Body of pancreas (tissue), 4 donors: ENCODE results near the gene LYPD1. TPM values are rescaled to one million over a fixed set of nuclear protein-coding genes. Genes with fewer than 3 reads are reported as not detected.

Experiments used
- ATAC-seq: fragments of 150-250 bp; one replicate; pipeline ENCODE4 v1.9.1; 2016
- DNase-seq, 4 donors: peaks; one replicate each; pipeline ENCODE4 v3.0.0-alpha.2; 2019
- H3K27ac ChIP-seq, 4 donors: fragments of 200-600 bp; sonication (generic); 1 replicate in 3 of 4; 2 replicates in 1 of 4; pipeline versions ENCODE4 v1.5.1 to v1.6.1; 2016 to 2019; ENCODE audit warnings: mild to moderate bottlenecking in 1 of 4, mixed read lengths in 1 of 4, moderate library complexity in 1 of 4
- H3K27me3 ChIP-seq, 2 donors: fragments of 200-600 bp; sonication (generic); one replicate each; pipeline ENCODE4 v1.6.0; 2016; ENCODE audit warnings: mild to moderate bottlenecking in 1 of 2
- H3K36me3 ChIP-seq, 2 donors: fragments of 200-600 bp; sonication (generic); replicated peaks in 1 of 2; 2 replicates each; pipeline ENCODE4 v1.5.1; 2016; ENCODE audit warnings: low read depth in 2 of 2; ENCODE audit not compliant: insufficient read depth in 1 of 2
- H3K4me1 ChIP-seq: fragments of 200-600 bp; sonication (generic); one replicate; pipeline ENCODE4 v1.6.0; 2016
- H3K4me3 ChIP-seq, 2 donors: fragments of 200-600 bp; sonication (generic); 1 replicate in 1 of 2; 2 replicates in 1 of 2; pipeline ENCODE4 v1.5.1; 2016 to 2019
- H3K9me3 ChIP-seq, 3 donors: fragments of 200-600 bp; sonication (generic); 1 replicate in 2 of 3; 2 replicates in 1 of 3; pipeline ENCODE4 v1.5.1; 2016
- POLR2A ChIP-seq, 3 donors: fragments of 450-650 bp; IDR thresholded peaks; one replicate each; pipeline ENCODE4 v1.6.1; 2016; ENCODE audit warnings: antibody characterized with exemption in 3 of 3, mild to moderate bottlenecking in 2 of 3
- WGBS, 2 donors: methylation state at CpG; one replicate each; pipeline ENCODE4 v1.1.5; 2017; 5-methylcytosine and 5-hydroxymethylcytosine counted together
- intact Hi-C: fragments of 100-400 bp; cut with DNase I; formaldehyde crosslinking; loops from one replicate; pipeline ENCODE4 v1.15.1; 2023
- total RNA-seq, 2 donors: library from RNA; depleted of rRNA; stranded (reverse); fragments of >200 nt; gene quantifications; one replicate each; pipeline ENCODE4 v1.1.0, GENCODE V29; 2016
- TF ChIP-seq, protein P1 (sequence below), 7 experiments: fragments of 450-650 bp in 4 of 7; fragments of 200-600 bp in 3 of 7; sonication (generic) in 3 of 7; IDR thresholded peaks; one replicate each; pipeline ENCODE4 v1.5.1; 2016 to 2019; ENCODE audit warnings: antibody characterized with exemption in 7 of 7

The LYPD1 gene
- total RNA-seq, 2 donors from 2014 or later: 1.6 to 3.1 TPM

DNA sequence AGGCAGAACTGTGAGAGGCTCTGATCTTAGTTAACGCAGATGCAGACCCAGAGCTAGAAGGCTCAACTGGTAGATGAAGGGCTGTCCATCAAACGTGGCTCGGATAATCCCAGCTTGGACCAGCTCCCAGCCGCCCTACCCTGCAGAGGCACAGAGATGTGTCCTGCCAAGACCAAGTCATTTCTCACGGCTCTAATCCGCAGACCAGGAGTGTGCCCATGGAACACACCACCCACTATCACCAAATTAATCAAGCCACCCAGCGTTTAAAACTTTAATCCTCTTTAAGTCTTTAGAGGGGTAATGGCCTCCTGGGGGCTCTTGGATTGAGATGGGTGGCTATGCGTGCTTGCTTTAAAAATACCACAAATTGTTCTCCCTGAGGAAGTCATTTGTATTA is 17.5 kb downstream of the LYPD1 start:
- H3K36me3 ChIP-seq: no peaks in the 10 kb centered on the region
- no peaks in the 10 kb centered on the region for H3K27me3 ChIP-seq
- no peak overlapping the region for H3K27ac ChIP-seq
- intact Hi-C loops: no loop called here
- DNase-seq (no peak), ATAC-seq (no peak)
- no peaks in the 10 kb centered on the region for H3K9me3 ChIP-seq
- TF ChIP-seq POLR2A (IDR thresholded peaks at IDR 0.05): no peak
- TF ChIP-seq, protein P1, sequence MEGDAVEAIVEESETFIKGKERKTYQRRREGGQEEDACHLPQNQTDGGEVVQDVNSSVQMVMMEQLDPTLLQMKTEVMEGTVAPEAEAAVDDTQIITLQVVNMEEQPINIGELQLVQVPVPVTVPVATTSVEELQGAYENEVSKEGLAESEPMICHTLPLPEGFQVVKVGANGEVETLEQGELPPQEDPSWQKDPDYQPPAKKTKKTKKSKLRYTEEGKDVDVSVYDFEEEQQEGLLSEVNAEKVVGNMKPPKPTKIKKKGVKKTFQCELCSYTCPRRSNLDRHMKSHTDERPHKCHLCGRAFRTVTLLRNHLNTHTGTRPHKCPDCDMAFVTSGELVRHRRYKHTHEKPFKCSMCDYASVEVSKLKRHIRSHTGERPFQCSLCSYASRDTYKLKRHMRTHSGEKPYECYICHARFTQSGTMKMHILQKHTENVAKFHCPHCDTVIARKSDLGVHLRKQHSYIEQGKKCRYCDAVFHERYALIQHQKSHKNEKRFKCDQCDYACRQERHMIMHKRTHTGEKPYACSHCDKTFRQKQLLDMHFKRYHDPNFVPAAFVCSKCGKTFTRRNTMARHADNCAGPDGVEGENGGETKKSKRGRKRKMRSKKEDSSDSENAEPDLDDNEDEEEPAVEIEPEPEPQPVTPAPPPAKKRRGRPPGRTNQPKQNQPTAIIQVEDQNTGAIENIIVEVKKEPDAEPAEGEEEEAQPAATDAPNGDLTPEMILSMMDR (IDR thresholded peaks at IDR 0.05): no peak
- H3K4me3 ChIP-seq: no peak overlapping the region
- 74 to 83% methylated on average over 8 of the region's 8 CpGs for WGBS, 2 donors
- peaks cover 5% of the 10 kb centered on the region for H3K4me1 ChIP-seq

DNA sequence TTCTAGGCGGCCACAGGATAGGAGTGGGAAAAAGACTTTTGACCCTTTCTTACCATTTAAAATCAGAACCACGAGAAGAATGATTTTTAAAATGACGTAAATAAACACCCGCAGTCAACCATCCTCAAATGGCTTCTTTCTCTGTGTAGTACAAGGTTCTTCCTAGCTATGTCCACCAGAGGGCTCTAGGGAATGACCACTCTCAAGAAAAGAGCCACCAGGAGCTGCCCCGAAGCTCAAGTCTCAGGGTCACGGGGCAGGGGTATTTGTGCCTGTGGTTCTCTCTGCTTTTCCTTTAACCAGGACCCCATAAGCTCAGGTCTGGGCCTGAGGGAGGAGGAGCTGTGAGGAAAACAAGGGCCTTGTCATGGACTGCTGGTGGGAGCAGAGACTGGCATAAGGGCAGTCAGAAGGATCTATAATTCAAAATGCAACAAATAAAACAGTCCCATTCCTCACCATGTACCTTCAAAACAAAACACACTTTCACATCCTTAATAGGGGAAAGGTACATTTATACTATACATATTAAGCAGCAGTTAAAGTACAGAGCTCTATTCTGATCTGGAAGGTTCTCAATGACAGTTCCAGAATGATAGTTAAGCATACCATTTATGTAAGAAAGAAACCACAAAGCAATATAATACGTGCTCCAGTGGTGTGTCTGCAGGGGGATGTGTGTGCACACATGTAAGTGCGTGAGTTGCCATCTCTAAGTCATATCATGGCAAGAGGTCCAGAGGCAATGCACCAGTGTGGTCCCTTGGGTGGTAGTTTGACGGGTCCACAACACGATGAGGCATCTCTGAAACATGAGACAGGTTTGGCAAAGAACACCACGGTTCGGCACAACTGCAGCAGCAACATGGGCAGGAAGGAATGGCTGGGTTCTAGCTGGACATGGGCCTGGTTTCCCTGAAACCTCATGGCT is 18.6 kb downstream of the LYPD1 start:
- no peak for TF ChIP-seq POLR2A (IDR thresholded peaks at IDR 0.05)
- TF ChIP-seq, protein P1 (IDR thresholded peaks at IDR 0.05): peak in 5 of 7 experiments; percentile 15 to 72 (median 52)
- intact Hi-C loops: no loop called here
- no peaks in the 10 kb centered on the region for H3K27me3 ChIP-seq
- no peak overlapping the region for H3K4me3 ChIP-seq
- 49 to 88% methylated on average over 12 of the region's 12 CpGs for WGBS, 2 donors
- H3K4me1 ChIP-seq: peaks cover 5% of the 10 kb centered on the region
- ATAC-seq: peak; percentile 88
- no peaks in the 10 kb centered on the region for H3K9me3 ChIP-seq
- no peaks in the 10 kb centered on the region for H3K36me3 ChIP-seq
- no peak overlapping the region for H3K27ac ChIP-seq
- peak in 3 of 4 donors; percentile 20 to 36 (median 32) for DNase-seq

DNA sequence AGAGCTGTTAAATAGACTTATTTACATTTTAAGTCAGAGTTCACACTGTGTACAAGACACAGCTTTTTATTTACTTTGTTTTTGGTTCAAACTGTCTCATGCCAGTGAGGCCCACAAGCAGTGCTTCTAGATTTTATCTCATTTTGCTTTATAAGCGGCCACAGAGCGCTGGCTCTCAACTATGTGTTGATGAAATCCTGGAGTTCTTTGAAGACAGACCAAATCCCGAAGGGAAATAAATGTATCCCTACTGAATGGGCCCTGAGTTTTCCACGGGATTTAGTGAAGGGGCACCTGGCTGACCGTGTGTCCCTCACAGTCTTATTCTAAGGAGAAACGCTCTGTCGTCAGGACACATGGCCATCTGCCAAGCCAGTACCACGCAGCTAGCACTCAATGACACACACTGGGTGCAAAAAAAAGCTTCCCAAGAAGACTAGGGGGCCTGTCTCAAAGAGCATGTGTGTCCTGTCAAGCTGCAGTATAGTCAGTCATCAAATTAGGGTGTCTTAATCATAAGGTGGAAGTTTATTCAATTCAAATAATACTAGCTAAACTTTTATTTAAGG is 23.4 kb downstream of the LYPD1 start:
- Histone ChIP-seq H3K4me1 (peaks cover 5% of the 10 kb centered on the region), H3K27me3 (no peaks in the 10 kb centered on the region), H3K9me3 (no peaks in the 10 kb centered on the region), H3K27ac (no peak overlapping the region), H3K4me3 (no peak overlapping the region), H3K36me3 (no peaks in the 10 kb centered on the region)
- WGBS, 2 donors: 86 to 90% methylated on average over 8 of the region's 8 CpGs
- TF ChIP-seq, protein P1 (IDR thresholded peaks at IDR 0.05): no peak
- no peak for TF ChIP-seq POLR2A (IDR thresholded peaks at IDR 0.05)
- intact Hi-C loops: no loop called here
- DNase-seq (no peak), ATAC-seq (no peak)

DNA sequence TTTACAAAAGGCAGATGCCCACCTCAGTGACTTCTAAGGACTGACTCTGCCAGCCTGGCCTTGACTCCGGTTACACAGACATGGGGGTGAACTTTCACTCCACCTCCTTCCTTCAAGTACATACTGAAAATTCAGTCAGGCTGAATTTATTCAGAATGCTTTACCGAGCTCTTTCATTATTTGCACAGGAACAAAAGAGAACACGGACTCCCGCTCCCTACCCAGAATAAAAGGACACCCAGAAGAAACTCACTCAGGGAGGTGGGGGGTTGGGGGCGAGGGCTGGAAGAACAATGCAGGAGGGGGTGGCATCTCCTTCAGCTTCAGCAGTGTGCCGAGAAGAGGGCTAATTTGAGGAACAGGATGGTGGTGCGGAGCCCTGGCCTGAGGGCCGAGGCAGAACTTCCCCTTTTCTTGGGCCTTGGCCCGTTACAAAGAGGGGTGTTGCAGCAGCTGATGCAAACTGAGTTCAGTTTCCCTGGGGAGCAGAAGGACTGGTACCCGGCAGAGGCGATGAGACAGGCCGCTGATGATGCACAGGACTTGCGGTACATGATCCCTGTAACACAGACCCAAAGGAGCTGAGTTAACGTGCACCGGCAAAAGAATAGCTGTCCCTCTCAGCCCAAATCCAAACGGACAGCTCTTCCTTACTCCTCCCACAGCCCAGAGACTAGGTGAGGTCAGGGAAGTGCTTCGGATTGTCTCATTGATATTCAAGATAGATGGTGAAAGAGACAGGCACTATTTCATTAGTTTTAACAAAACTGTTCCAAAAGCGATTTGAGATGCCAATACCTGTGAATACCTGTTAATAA is 24.1 kb downstream of the LYPD1 start:
- Histone ChIP-seq H3K27ac (no peak overlapping the region), H3K4me3 (no peak overlapping the region), H3K27me3 (no peaks in the 10 kb centered on the region), H3K9me3 (no peaks in the 10 kb centered on the region), H3K4me1 (peaks cover 1% of the 10 kb centered on the region), H3K36me3 (no peaks in the 10 kb centered on the region)
- TF ChIP-seq, protein P1 (IDR thresholded peaks at IDR 0.05): no peak
- TF ChIP-seq POLR2A (IDR thresholded peaks at IDR 0.05): no peak
- 82 to 83% methylated on average over 18 of the region's 18 CpGs for WGBS, 2 donors
- DNase-seq (no peak), ATAC-seq (no peak)
- intact Hi-C loops: no loop called here
